ENCODE results near the gene PUS1. TPM values are rescaled to one million over a fixed set of nuclear protein-coding genes. Genes with fewer than 3 reads are reported as not detected.

PUS1 gene
- total and polyA plus RNA-seq, 9 of the 15 experiments (the other 6 are each of a cell fraction or from before 2014, with no cell fraction given): 1.9 to 90.8 (median 30.0) TPM

DNA sequence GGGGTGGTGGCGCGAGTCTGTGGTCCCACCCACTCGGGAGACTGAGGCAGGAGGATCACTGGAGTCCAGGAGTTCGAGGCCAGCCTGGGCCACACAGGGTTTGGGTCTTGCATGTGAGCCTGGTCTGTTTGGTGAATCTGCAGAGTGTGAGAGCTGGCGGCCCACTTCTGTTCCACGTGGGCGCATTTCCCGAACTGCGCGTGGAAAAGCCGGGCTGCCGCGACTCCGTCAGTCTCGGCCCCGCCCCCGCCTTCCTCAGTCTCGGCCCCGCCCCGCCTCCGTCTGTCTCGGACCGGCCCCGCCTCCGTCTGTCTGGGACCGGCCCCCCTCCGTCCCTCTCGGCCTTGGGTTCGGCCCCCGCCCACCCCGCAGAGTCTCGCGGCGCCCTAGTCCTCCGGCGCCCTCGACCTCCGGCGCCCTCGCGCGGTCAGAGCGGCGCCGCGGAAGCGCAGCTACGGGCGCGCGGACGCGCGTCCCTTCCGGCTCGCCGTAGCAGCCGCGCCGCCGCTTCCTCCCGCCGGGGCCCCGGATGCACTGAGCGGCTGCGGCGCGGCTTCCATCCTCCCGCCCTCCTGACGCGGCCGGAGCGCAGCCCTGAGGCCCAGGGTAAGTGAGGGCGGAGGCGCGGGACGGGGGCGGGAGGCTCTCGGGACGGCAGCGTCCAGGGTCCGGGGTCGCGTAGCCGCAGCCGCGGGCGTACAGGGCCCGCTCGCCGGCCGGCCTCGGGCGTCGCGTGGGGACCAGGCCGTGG, 20.5 kb downstream of the PUS1 start, which contains the start of gene EP400 (continued):
- TF ChIP-seq, protein P1, sequence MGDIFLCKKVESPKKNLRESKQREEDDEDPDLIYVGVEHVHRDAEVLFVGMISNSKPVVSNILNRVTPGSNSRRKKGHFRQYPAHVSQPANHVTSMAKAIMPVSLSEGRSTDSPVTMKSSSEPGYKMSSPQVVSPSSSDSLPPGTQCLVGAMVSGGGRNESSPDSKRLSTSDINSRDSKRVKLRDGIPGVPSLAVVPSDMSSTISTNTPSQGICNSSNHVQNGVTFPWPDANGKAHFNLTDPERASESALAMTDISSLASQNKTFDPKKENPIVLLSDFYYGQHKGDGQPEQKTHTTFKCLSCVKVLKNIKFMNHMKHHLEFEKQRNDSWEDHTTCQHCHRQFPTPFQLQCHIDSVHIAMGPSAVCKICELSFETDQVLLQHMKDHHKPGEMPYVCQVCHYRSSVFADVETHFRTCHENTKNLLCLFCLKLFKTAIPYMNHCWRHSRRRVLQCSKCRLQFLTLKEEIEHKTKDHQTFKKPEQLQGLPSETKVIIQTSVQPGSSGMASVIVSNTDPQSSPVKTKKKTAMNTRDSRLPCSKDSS (IDR thresholded peaks at IDR 0.05; ENCODE audit: low read depth, partially characterized antibody): no peak
- no peak for TF ChIP-seq RBM22 (IDR thresholded peaks at IDR 0.05; ENCODE audit: low read depth, low read length, poor library complexity, severe bottlenecking)
- no peak for TF ChIP-seq ZZZ3 (IDR thresholded peaks at IDR 0.05)
- peak; percentile 93 for TF ChIP-seq RBBP5 (IDR thresholded peaks at IDR 0.05; ENCODE audit: borderline replicate concordance, insufficient read depth, low read length, poor library complexity, severe bottlenecking)
- TF ChIP-seq MEF2D (tag; conservative IDR thresholded peaks at IDR 0.05; ENCODE audit: low read depth): no peak
- TF ChIP-seq BMI1 (IDR thresholded peaks at IDR 0.05; ENCODE audit: low read length): no peak
- no peak for TF ChIP-seq POLR2H (tag; IDR thresholded peaks at IDR 0.05; ENCODE audit: low read depth)
- peak; percentile 65; the same call in 1 of the 2 replicates for TF ChIP-seq L3MBTL2 (IDR thresholded peaks at IDR 0.05)
- TF ChIP-seq PHF20 (IDR thresholded peaks at IDR 0.05; ENCODE audit: partially characterized antibody): peak; percentile 22
- no peak for TF ChIP-seq HDAC6 (IDR thresholded peaks at IDR 0.05; ENCODE audit: low read depth, low read length)
- peak; percentile 67; the same call in 1 of the 2 replicates for TF ChIP-seq EP400 (IDR thresholded peaks at IDR 0.05)
- TF ChIP-seq, protein P2, sequence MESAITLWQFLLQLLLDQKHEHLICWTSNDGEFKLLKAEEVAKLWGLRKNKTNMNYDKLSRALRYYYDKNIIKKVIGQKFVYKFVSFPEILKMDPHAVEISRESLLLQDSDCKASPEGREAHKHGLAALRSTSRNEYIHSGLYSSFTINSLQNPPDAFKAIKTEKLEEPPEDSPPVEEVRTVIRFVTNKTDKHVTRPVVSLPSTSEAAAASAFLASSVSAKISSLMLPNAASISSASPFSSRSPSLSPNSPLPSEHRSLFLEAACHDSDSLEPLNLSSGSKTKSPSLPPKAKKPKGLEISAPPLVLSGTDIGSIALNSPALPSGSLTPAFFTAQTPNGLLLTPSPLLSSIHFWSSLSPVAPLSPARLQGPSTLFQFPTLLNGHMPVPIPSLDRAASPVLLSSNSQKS (CRISPR knock-in tag; IDR thresholded peaks at IDR 0.05): no peak
- no peak for TF ChIP-seq ZNF589 (CRISPR knock-in tag; IDR thresholded peaks at IDR 0.05; ENCODE audit: low read depth)
- TF ChIP-seq, protein P3, sequence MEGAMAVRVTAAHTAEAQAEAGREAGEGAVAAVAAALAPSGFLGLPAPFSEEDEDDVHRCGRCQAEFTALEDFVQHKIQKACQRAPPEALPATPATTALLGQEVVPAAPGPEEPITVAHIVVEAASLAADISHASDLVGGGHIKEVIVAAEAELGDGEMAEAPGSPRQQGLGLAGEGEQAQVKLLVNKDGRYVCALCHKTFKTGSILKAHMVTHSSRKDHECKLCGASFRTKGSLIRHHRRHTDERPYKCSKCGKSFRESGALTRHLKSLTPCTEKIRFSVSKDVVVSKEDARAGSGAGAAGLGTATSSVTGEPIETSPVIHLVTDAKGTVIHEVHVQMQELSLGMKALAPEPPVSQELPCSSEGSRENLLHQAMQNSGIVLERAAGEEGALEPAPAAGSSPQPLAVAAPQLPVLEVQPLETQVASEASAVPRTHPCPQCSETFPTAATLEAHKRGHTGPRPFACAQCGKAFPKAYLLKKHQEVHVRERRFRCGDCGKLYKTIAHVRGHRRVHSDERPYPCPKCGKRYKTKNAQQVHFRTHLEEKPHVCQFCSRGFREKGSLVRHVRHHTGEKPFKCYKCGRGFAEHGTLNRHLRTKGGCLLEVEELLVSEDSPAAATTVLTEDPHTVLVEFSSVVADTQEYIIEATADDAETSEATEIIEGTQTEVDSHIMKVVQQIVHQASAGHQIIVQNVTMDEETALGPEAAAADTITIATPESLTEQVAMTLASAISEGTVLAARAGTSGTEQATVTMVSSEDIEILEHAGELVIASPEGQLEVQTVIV (CRISPR knock-in tag; IDR thresholded peaks at IDR 0.05; ENCODE audit: borderline replicate concordance): no peak
- TF ChIP-seq SP1 (CRISPR knock-in tag; IDR thresholded peaks at IDR 0.05): peak; percentile 17; the same call in 1 of the 2 replicates
- peak; percentile 62 for TF ChIP-seq TAF1 (IDR thresholded peaks at IDR 0.05; ENCODE audit: control insufficient read depth, extremely low read depth, insufficient read depth, low read length, severe bottlenecking)
- no peak for TF ChIP-seq NUFIP1 (IDR thresholded peaks at IDR 0.05; ENCODE audit: partially characterized antibody)
- TF ChIP-seq SRSF9 (IDR thresholded peaks at IDR 0.05; ENCODE audit: borderline replicate concordance, low read depth, low read length): no peak
- TF ChIP-seq HMGN3 (IDR thresholded peaks at IDR 0.05; ENCODE audit: borderline replicate concordance, extremely low read depth, insufficient read length, low read depth, low read length): no peak
- TF ChIP-seq, protein P4, sequence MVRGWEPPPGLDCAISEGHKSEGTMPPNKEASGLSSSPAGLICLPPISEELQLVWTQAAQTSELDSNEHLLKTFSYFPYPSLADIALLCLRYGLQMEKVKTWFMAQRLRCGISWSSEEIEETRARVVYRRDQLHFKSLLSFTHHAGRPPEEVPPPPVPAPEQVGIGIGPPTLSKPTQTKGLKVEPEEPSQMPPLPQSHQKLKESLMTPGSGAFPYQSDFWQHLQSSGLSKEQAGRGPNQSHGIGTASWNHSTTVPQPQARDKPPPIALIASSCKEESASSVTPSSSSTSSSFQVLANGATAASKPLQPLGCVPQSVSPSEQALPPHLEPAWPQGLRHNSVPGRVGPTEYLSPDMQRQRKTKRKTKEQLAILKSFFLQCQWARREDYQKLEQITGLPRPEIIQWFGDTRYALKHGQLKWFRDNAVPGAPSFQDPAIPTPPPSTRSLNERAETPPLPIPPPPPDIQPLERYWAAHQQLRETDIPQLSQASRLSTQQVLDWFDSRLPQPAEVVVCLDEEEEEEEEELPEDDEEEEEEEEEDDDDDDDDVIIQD (CRISPR knock-in tag; IDR thresholded peaks at IDR 0.05): no peak
- TF ChIP-seq ZNF311 (CRISPR knock-in tag; IDR thresholded peaks at IDR 0.05): no peak
- TF ChIP-seq ZNF24 (IDR thresholded peaks at IDR 0.05): no peak; the same call in 1 of the 2 replicates
